ENCODE measurements around the gene TMEM184A. TPM values are rescaled to one million over a fixed set of nuclear protein-coding genes. Genes with fewer than 3 reads are reported as not detected.

Gene TMEM184A
- total and polyA plus RNA-seq, 2 of the 13 experiments (the other 11 are each of a cell fraction or from before 2014, with no cell fraction given), result 9.5 to 20.4 TPM

- no peak for TF ChIP-seq GPBP1L1 (CRISPR knock-in tag; IDR thresholded peaks at IDR 0.05)
- TF ChIP-seq RXRA (CRISPR knock-in tag; IDR thresholded peaks at IDR 0.05), result peak; percentile 87
- no peak for TF ChIP-seq SMAD9 (CRISPR knock-in tag; IDR thresholded peaks at IDR 0.05)
- no peak for TF ChIP-seq THYN1 (CRISPR knock-in tag; IDR thresholded peaks at IDR 0.05; ENCODE audit: borderline replicate concordance, low read depth)
- no peak for TF ChIP-seq ZNF205 (CRISPR knock-in tag; IDR thresholded peaks at IDR 0.05)
- no peak for TF ChIP-seq ZFP62 (CRISPR knock-in tag; IDR thresholded peaks at IDR 0.05)
- TF ChIP-seq ZBTB44 (CRISPR knock-in tag; IDR thresholded peaks at IDR 0.05), result no peak
- no peak for TF ChIP-seq ZBTB46 (CRISPR knock-in tag; IDR thresholded peaks at IDR 0.05; ENCODE audit: borderline replicate concordance)
- no peak for TF ChIP-seq THAP7 (CRISPR knock-in tag; IDR thresholded peaks at IDR 0.05)
- TF ChIP-seq RBFOX2 (IDR thresholded peaks at IDR 0.05; ENCODE audit: low read depth, low read length), result no peak
- no peak for TF ChIP-seq ZSCAN31 (CRISPR knock-in tag; IDR thresholded peaks at IDR 0.05; ENCODE audit: low read depth)
- TF ChIP-seq FOXP4 (CRISPR knock-in tag; IDR thresholded peaks at IDR 0.05), result peak; percentile 86
Observed at GRCh38 chr7:1520539-1521234, 35.3 kb downstream of the TMEM184A start (continued).

All from HepG2 (cell line).